Raji (cell line): ENCODE results near the gene KRTAP5-1.

Experiments
- POLR2A ChIP-seq: IDR thresholded peaks from 2 replicates; pipeline ENCODE4 v1.6.1; 2011; ENCODE audit warnings: low read depth, low read length, control low read depth; ENCODE audit not compliant: insufficient read depth

KRTAP5-1 gene

DNA sequence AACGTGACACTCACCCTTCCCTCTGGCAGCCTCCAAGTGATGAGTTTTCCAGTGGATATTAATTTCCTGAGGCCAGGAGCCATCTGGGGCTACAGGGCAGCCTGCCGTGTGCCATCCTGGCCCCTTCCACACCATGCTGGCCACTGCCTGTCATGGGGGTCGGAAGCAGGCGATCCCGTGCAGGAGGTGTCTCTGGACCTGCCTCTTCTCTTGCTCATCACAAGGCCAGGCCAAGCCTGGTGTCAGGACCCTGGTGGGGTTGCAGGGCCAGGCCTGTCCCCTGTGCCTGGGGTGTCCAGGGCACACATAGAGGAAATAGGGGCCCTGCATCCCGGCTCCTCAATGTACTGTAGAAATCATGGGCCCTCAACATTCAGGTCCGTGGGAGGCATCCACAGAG, 19.6 kb upstream of the KRTAP5-1 start:
- no peak for TF ChIP-seq POLR2A

DNA sequence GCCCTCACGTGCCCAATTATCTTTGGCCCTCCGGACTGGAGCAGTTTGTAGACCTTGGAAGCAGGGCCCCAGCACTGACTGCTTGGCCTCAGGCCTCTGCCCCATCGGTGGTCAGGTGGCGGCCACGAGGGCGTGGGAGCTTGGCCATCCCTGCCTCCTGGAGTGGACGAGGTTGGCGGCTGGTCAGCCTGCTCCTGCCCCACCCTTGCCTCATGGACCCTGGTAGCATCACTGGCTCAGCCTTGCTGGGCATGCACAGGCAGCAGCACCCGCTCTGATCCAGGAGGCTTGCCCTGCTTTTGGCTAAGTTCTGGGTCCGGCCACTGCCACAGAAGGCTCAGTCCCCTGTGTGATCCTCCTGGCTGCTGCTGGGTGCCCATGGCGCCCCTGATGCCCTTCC, 19.1 kb upstream of the KRTAP5-1 start:
- no peak for TF ChIP-seq POLR2A

DNA sequence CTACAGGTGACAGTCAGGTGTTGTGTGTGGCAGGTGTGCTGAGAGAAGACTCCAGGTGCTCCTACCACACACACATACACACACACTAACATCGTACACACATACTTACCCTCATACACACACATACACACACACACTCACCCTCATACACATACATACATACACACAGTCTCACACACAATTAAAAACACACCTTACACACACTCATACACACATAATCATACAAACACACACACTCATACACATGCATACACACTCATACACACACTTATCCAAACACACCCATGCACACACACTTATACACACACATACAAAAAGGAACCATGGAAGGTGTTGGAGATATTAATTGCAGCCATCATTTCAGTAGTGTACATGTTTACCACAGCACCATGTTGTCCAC, 18.5 kb upstream of the KRTAP5-1 start:
- TF ChIP-seq POLR2A, result no peak

DNA sequence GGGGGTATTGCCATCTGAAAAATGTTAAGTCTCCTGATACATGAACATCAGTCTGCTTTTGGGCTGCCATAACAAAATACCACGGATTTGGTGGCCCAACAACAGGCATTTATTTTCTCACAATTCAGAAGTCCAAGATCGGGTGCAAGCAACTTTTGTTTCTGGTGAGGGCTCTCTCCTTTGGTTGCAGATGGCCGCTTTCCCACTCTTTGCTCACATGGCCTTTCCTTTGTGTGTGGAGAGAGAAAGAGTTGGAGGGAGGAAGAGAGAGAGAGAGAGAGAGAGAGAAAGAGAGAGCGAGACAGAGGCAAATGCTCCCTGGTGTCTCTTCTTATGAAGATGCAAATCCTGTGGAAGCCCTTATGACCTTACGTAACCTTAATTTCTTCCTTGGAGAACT, 15.5 kb upstream of the KRTAP5-1 start:
- no peak for TF ChIP-seq POLR2A

DNA sequence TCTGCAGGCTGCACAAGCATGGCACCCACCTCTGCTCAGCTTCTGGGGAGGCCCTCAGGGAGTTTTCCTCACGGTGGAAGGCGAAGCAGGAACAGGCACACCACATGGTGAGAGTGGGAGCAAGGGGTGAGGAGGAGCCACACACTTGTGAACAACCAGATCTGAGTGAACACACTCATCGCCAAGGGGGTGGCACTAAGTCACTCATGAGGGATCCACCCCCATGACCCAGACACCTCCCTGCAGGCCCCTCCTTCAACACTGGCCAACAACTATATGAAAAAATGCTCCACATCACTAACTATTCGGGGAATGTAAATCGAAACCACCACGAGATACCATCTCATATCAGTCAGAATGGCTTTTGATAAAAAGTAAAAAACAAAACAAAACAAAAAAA, 13.7 kb upstream of the KRTAP5-1 start:
- no peak for TF ChIP-seq POLR2A

DNA sequence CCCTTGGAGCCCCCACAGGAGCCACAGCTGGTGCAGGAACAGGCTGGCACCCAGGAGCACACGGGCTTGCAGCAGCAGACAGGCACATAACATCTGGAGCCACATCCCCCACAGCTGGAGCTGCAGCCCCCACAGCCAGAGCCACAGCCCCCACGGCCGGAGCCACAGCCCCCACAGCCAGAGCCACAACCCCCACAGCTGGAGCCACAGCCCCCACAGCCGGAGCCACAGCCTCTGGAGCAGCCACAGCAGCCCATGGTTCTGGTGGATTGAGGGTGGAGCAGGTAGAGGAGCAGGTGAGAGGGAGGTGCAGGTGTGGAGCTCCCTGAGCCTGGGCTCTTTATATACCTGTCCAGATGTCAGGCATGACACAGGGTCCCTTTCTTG, 12.9 kb upstream of the KRTAP5-1 start, which contains the start of gene KRTAP5-2:
Gene KRTAP5-2, minus strand, starts transcription at position 301 of the 387 bp plus-strand sequence. Its CDS starts 44 bp downstream, at position 257.
- TF ChIP-seq POLR2A, result no peak

DNA sequence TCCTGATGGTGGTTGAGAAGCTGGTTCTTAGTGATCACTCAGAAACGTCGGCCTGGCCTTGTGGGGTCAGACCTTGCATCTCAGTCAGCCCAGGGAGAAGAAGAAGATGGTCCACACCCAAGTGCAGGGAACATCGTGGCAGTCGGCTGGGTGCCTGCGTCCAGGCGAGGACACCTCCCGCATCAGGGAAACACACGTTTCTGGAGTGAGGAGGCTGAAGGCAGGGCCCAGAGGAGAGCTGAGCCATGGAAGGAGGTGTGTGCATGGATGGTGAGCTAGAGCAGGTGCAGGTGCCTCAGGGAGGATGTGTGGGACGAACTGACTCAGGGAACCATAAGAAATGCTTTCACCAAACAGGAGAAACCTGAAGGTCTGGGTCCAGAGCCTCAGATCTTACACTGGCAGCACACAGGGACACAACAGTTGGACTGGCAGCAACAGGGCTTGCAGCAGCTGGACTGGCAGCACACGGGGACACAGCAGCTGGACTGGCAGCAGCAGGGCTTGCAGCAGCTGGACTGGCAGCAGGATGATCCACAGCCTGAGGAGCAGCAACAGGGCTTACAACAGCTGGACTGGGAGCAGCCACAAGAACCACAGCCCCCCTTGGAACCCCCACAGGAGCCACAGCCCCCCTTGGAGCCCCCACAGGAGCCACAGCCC, 12.4 kb upstream of the KRTAP5-1 start:
- TF ChIP-seq POLR2A, result no peak

DNA sequence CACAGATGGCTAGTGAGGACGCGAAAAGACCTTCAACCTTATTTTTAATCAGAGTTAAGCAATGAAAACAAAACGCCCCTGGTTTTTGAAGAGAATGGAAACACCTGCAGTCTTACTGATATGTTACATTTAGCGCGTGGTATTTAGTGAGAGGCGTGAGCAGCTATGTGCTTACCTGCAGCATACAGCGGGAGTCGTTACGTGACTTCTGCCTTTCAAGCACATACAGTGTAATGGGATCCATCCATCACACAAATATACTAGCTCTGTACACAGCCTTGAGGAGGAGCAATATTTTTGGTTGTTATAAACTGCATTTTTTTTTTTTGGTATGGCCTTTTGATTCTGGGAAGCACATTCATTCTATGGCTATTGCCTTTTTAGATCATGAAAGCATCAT, 7.5 kb upstream of the KRTAP5-1 start:
- TF ChIP-seq POLR2A, result no peak

DNA sequence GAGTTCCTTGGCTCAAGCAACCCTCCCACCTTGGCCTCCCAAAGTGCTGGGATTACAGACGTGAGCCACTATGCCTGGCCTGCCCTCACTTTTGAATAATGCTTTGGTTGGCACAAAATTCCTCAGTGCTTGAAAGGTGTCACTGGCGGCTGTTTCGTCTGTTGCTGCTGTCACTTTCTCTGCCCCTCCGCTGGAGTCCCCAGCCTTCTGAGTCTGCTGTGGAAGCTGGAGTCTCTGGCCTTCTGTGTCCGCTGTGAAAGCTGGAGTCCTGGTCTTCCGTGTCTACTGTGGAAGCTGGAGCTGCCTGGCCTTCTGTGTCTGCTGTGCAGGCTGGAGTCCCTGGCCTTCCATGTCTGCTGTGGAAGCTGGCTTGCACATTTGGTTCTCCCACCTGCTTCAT, 4.9 kb upstream of the KRTAP5-1 start:
- no peak for TF ChIP-seq POLR2A

DNA sequence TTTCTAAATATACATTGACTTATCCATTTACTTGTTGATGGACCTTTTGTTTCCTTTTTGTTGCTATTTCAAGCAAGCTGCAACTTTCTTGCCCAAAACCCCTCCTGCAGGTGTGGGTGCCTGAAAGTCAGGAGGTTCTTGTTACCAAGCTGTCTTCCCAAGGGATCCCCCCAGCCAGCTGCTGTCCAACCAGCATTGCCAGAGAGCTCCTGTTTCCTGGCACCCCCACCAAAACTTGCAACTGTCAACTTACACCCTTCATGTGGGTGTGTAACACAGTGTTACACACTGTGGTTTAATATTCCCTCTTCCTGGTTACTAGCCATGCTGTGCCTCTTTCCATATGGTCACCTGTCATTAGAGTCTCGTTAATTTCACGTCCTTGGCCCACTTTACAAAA, 1.6 kb upstream of the KRTAP5-1 start:
- no peak for TF ChIP-seq POLR2A

DNA sequence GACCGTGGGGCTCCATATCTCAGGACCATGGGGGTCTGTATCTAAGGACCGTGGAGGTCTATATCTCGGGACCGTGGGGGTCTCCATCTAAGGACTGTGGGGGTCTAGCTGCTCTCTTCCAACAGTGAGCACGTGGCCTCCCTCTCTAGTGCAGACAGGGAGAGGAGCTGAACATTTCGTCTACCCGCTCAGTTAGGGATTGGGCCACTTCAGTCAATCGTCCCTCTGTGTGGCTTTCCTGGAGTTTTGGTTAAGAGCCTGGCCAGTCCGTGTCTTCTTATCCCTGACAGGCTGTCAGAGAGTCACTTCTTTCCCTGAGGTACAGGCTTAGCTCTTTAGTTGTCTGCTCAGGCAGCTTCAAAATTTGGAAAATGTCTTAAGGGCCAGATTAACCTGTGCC, 3.1 kb downstream of the KRTAP5-1 start:
- no peak for TF ChIP-seq POLR2A

DNA sequence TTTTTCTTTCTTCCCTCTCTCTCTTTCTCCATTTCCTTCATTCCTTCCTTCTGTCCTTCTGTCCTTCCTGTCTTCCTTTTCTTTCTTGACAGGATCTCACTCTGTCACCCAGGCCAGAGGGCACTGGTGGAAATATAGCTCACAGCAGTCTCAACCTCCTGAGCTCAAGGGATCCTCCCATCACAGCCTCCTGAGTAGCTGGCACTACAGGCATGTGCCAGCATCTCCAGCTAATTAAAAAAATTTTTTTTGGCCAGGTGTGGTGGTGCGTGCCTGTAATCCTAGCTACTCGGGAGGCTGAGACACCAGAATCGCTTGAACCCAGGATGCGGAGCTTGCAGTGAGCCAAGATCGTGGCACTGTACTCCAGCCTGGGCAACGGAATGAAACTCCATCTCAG, 8.3 kb downstream of the KRTAP5-1 start:
- no peak for TF ChIP-seq POLR2A

DNA sequence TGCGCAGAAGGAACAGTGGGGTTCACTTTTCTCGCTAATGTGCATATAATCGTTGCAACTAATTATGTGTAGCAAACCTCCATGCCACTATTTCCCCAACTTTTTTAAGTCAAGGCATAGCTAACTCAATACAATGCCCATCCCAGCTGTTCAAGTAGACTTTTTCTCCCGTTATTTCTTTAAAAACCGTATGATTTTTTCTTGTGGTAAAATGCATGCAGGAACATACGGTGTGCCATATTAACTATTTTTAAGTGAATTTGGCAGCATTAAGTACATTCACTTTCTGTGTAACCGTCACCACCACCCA, 10.2 kb downstream of the KRTAP5-1 start:
- no peak for TF ChIP-seq POLR2A

DNA sequence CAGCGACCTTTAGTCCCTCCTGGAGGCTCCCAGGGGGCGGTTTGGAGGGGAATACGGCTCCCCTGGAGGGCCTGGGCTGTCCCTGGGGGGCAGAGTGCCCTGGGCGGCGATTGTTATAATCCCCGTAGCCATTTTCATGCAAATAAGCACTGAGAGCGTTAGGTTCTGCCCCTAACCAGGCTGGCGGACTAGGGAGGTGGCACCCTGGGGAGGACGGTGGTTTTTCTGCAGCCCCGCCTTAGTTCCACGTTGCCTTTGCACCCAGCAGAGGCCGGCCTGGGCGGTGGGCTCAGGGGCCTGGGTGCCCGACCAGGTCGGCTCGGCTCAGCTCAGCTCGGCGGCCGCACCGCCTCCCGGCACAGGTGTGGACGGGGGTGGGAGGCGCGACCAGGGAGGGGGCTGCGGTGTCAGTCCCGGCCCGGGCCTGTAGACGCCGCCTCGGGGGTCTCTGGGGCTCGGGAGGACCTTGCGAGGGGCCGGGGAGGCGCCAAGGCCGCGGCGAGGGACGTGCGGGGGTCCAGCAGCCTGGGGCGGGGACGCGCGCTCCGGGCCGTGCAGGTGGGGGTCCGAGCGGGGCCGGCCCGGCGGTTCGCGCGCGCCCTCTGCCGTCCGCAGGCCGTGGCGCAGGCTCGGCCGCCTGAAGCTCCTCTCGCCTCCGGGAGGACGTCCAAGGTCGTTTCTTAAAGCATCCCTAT, 10.7 kb downstream of the KRTAP5-1 start:
- no peak for TF ChIP-seq POLR2A

DNA sequence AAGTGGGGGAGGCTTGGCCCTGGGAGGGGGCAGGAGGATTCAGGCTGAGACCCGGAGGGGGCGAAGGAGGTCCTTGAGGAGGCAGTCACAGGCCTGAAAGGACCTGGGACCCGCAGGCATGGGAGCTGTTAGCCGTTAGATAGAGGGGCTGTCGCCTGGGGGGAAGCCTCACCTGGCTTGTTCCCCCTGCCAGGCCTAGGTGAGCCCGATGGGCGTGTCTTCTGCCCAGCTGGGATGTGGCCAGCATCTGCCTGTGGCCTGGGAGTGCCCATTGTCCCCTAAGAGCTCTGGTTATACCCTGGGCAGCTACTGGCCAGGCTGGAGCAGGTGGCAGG, 11.2 kb downstream of the KRTAP5-1 start:
- no peak for TF ChIP-seq POLR2A

DNA sequence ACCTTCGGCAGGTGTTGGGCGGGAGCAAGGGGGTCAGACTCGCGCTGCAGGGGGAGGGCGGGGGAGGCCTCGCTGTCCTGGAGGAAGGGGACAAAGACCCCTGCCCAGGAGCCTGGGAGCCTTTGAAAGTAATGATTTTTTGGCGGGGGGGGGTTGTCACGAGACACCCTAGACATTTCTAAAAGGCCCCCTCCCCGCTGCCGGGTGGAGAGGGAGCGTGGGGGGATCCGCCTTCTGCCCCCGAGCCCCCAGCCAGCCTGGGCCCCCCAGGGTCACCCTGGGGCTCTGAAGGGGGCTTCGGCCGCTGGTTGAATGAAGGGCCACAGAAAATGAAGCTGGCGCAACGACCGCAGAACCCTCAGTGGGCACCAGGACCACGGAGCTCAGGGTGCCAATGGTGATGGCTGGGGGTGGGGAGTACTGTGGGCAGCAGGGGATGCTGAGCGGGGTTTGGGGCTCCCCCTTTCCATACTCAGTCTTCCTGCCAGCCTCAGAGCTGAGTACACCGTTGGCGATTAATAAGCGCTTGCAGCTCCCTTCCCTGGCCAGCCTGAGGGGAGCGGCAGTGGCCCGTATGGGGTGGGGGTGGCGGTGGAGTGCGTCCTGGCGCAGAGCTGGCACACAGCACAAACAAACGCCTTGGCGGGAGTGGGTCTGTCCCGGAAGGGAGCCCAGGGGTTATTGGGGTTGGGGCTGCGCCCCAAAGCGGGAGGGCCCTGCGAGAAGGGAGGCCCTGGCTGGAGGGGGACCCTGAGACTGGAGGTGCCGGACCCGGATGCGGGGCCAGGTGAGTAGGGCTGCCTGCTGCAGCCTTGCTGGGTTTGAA, 11.8 kb downstream of the KRTAP5-1 start:
- TF ChIP-seq POLR2A, result no peak
